ENCODE data around the gene AZIN2.

DNA sequence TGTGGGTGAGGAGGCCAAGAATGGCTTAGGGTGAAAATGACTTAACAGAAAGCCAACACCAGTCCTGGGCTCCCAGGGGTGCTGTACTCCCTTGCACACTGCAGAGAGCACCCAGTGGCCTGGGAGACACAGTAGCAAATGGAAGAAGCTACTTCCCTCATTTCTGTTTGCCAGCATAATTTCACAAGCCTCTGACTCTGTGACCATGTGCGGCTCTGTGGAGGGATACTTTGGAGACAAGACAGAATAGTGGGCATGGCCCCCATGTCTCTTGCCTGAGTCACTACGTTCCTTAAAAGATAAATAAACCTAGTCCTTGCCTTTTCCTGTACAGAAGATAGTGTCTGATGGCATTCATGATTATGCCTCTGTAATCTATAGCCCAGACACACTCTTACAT, 62.7 kb downstream of the AZIN2 start:
- no peak for TF ChIP-seq POLR2A (IDR thresholded peaks at IDR 0.05)
- TF ChIP-seq, protein P1, sequence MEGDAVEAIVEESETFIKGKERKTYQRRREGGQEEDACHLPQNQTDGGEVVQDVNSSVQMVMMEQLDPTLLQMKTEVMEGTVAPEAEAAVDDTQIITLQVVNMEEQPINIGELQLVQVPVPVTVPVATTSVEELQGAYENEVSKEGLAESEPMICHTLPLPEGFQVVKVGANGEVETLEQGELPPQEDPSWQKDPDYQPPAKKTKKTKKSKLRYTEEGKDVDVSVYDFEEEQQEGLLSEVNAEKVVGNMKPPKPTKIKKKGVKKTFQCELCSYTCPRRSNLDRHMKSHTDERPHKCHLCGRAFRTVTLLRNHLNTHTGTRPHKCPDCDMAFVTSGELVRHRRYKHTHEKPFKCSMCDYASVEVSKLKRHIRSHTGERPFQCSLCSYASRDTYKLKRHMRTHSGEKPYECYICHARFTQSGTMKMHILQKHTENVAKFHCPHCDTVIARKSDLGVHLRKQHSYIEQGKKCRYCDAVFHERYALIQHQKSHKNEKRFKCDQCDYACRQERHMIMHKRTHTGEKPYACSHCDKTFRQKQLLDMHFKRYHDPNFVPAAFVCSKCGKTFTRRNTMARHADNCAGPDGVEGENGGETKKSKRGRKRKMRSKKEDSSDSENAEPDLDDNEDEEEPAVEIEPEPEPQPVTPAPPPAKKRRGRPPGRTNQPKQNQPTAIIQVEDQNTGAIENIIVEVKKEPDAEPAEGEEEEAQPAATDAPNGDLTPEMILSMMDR (IDR thresholded peaks at IDR 0.05): no peak
